CD4-positive, CD25-positive, alpha-beta regulatory T cell (primary cell): ENCODE data around the gene IRS1. TPM values are rescaled to one million over a fixed set of nuclear protein-coding genes. Genes with fewer than 3 reads are reported as not detected.

ENCODE experiments used
- ATAC-seq, 2 donors: fragments of 150-1000 bp; cut with Tn5 transposase; one replicate each; pipeline ENCODE4 v1.10.0; 2021; ENCODE audit warnings: low read depth in 2 of 2, moderate number of reproducible peaks in 2 of 2, moderate library complexity in 1 of 2
- DNase-seq, 3 donors: peaks; one replicate each; pipeline versions ENCODE4 v3.0.0 to v3.0.0-alpha.2; 2012 to 2022; ENCODE audit warnings: mixed read lengths in 1 of 3
- H3K27ac ChIP-seq: one replicate; pipeline ENCODE4 v1.7.0; 2013; ENCODE audit warnings: mild to moderate bottlenecking, low read length; ENCODE audit not compliant: insufficient read depth, poor library complexity, severe bottlenecking
- H3K27me3 ChIP-seq: one replicate; pipeline ENCODE4 v1.7.0; 2013; ENCODE audit warnings: low read length; ENCODE audit not compliant: control insufficient read depth, insufficient read depth
- H3K36me3 ChIP-seq: one replicate; pipeline ENCODE4 v1.7.0; 2013; ENCODE audit warnings: mild to moderate bottlenecking, low read length, moderate library complexity; ENCODE audit not compliant: control insufficient read depth, insufficient read depth
- H3K4me1 ChIP-seq: 2 replicates; pipeline ENCODE4 v1.7.0; 2013; ENCODE audit warnings: mild to moderate bottlenecking, low read length; ENCODE audit not compliant: insufficient read depth, control insufficient read depth, poor library complexity, severe bottlenecking
- H3K4me3 ChIP-seq: one replicate; pipeline ENCODE4 v1.7.0; 2013; ENCODE audit warnings: low read depth, mild to moderate bottlenecking, low read length, moderate library complexity
- H3K9me3 ChIP-seq, 2 experiments: 1 replicate in 1 of 2; 2 replicates in 1 of 2; pipeline ENCODE4 v1.7.0; 2013; ENCODE audit warnings: low read length in 2 of 2, mild to moderate bottlenecking in 1 of 2, moderate library complexity in 1 of 2; ENCODE audit not compliant: control insufficient read depth in 2 of 2
- H3K27ac Mint-ChIP-seq, 3 donors: one replicate each; pipeline ENCODE4 v1.8.0; 2020 to 2022; ENCODE audit warnings: mild to moderate bottlenecking in 3 of 3, mixed read lengths in 3 of 3, moderate library complexity in 2 of 3
- H3K27me3 Mint-ChIP-seq: one replicate; pipeline ENCODE4 v1.8.0; 2022; ENCODE audit warnings: mild to moderate bottlenecking, mixed read lengths
- H3K36me3 Mint-ChIP-seq: one replicate; pipeline ENCODE4 v1.8.0; 2020; ENCODE audit warnings: mixed read lengths
- H3K4me1 Mint-ChIP-seq, 4 donors: one replicate each; pipeline ENCODE4 v1.8.0; 2020 to 2022; ENCODE audit warnings: mixed read lengths in 4 of 4, mild to moderate bottlenecking in 1 of 4
- H3K4me3 Mint-ChIP-seq, 4 donors: one replicate each; pipeline ENCODE4 v1.8.0; 2020 to 2022; ENCODE audit warnings: mild to moderate bottlenecking in 4 of 4, mixed read lengths in 4 of 4, moderate library complexity in 3 of 4
- H3K9me3 Mint-ChIP-seq, 7 donors: one replicate each; pipeline ENCODE4 v1.8.0; 2020 to 2022; ENCODE audit warnings: mixed read lengths in 7 of 7, mild to moderate bottlenecking in 3 of 7, moderate library complexity in 2 of 7
- polyA plus RNA-seq, 4 donors: library from polyadenylated mRNA; unstranded; fragments of 300-500 nt; fragmentation: Illumina TruSeq; gene quantifications; one replicate each; pipeline ENCODE4 v1.2.3, GENCODE V29; 2021
- total RNA-seq: library from RNA; stranded (reverse); gene quantifications from one replicate; pipeline ENCODE4 v1.2.3, GENCODE V29; 2022

Gene IRS1
- total and polyA plus RNA-seq, 5 donors from 2014 or later = 0.05 to 3.5 (median 0.15) TPM; not detected in 1

GRCh38 chr2:226839161-226839560, 39.5 kb upstream of the IRS1 start:
- Histone ChIP-seq H3K36me3 (no peaks in the 10 kb centered on the region), H3K4me1 (peaks cover 60% of the 10 kb centered on the region), H3K4me3 (peak overlapping the region; percentile 98), H3K27me3 (no peaks in the 10 kb centered on the region), H3K27ac (peak overlapping the region; percentile 100), H3K9me3 (no peaks in the 10 kb centered on the region)
- ATAC-seq (no peak), DNase-seq (peak in 2 of 3 donors; percentile 41 to 47)
- Mint-ChIP-seq H3K4me3 (peak overlapping the region; percentile 80 to 93 (median 88)), H3K4me1 (peaks cover 43 to 91% (median 66%) of the 10 kb centered on the region in 4 donors), H3K27ac (peak overlapping the region; percentile 99 to 100 (median 100)), H3K36me3 (peaks cover 20% of the 10 kb centered on the region), H3K9me3 (peaks cover 0 to 2% (median 0%) of the 10 kb centered on the region in 7 donors), H3K27me3 (no peaks in the 10 kb centered on the region)

GRCh38 chr2:226838722-226839121, 39.1 kb upstream of the IRS1 start:
- ATAC-seq (no peak), DNase-seq (peak in 1 of 3 donors; percentile 43)
- peaks cover 63% of the 10 kb centered on the region for H3K4me1 ChIP-seq
- Mint-ChIP-seq H3K9me3 (peaks cover 0 to 2% (median 0%) of the 10 kb centered on the region in 7 donors), H3K4me3 (peak overlapping the region; percentile 80 to 93 (median 88)), H3K4me1 (peaks cover 47 to 92% (median 69%) of the 10 kb centered on the region in 4 donors), H3K36me3 (peaks cover 20% of the 10 kb centered on the region), H3K27me3 (no peaks in the 10 kb centered on the region), H3K27ac (peak overlapping the region; percentile 99 to 100 (median 100))
- H3K4me3 ChIP-seq = peak overlapping the region; percentile 98
- no peaks in the 10 kb centered on the region for H3K9me3 ChIP-seq
- H3K36me3 ChIP-seq = no peaks in the 10 kb centered on the region
- peak overlapping the region; percentile 100 for H3K27ac ChIP-seq
- H3K27me3 ChIP-seq = no peaks in the 10 kb centered on the region

GRCh38 chr2:226837787-226838603, 38.4 kb upstream of the IRS1 start:
- peaks cover 14% of the 10 kb centered on the region for H3K36me3 Mint-ChIP-seq
- ATAC-seq (no peak), DNase-seq (peak in 2 of 3 donors; percentile 23 to 64)
- peak overlapping the region; percentile 99 to 100 (median 100) for H3K27ac Mint-ChIP-seq
- H3K4me3 Mint-ChIP-seq = peak overlapping the region; percentile 92 to 98 (median 98)
- Histone ChIP-seq H3K27ac (peak overlapping the region; percentile 100), H3K27me3 (no peaks in the 10 kb centered on the region), H3K4me1 (peaks cover 63% of the 10 kb centered on the region), H3K36me3 (no peaks in the 10 kb centered on the region), H3K4me3 (peak overlapping the region; percentile 98), H3K9me3 (no peaks in the 10 kb centered on the region)
- H3K4me1 Mint-ChIP-seq = peaks cover 47 to 90% (median 69%) of the 10 kb centered on the region in 4 donors
- no peaks in the 10 kb centered on the region for H3K27me3 Mint-ChIP-seq
- H3K9me3 Mint-ChIP-seq = peaks cover 0 to 2% (median 0%) of the 10 kb centered on the region in 7 donors

GRCh38 chr2:226837334-226837733, 37.7 kb upstream of the IRS1 start:
- Mint-ChIP-seq H3K4me1 (peaks cover 47 to 84% (median 66%) of the 10 kb centered on the region in 4 donors), H3K4me3 (peak overlapping the region; percentile 92 to 98 (median 98)), H3K27me3 (no peaks in the 10 kb centered on the region), H3K36me3 (peaks cover 8% of the 10 kb centered on the region), H3K9me3 (no peaks in the 10 kb centered on the region), H3K27ac (peak overlapping the region; percentile 99 to 100 (median 100))
- Histone ChIP-seq H3K9me3 (no peaks in the 10 kb centered on the region), H3K36me3 (peaks cover 2% of the 10 kb centered on the region), H3K4me1 (peaks cover 63% of the 10 kb centered on the region), H3K27me3 (no peaks in the 10 kb centered on the region), H3K4me3 (peak overlapping the region; percentile 98), H3K27ac (peak overlapping the region; percentile 100)
- DNase-seq = no peak
- no peak for ATAC-seq

- Mint-ChIP-seq H3K36me3 (peaks cover 11% of the 10 kb centered on the region), H3K4me1 (peaks cover 47 to 79% (median 60%) of the 10 kb centered on the region in 4 donors), H3K27ac (peak overlapping the region; percentile 99 to 100 (median 100)), H3K4me3 (peak overlapping the region; percentile 92 to 98 (median 98)), H3K9me3 (no peaks in the 10 kb centered on the region), H3K27me3 (no peaks in the 10 kb centered on the region)
- peaks cover 63% of the 10 kb centered on the region for H3K4me1 ChIP-seq
- peak overlapping the region; percentile 98 for H3K4me3 ChIP-seq
- no peak for DNase-seq
- no peak for ATAC-seq
- no peaks in the 10 kb centered on the region for H3K9me3 ChIP-seq
- peaks cover 3% of the 10 kb centered on the region for H3K36me3 ChIP-seq
- H3K27me3 ChIP-seq = no peaks in the 10 kb centered on the region
- H3K27ac ChIP-seq = peak overlapping the region; percentile 100
These were observed 36.9 kb upstream of the IRS1 start for GRCh38 chr2:226836548-226836885.

- Histone ChIP-seq H3K4me3 (peak within 1 kb of the TSS; percentile 98), H3K27me3 (no peaks in the 10 kb centered on the region), H3K4me1 (peaks cover 63% of the 10 kb centered on the region), H3K27ac (peak within 1 kb of the TSS; percentile 100), H3K9me3 (no peaks in the 10 kb centered on the region), H3K36me3 (peaks cover 3% of the 10 kb centered on the region)
- H3K36me3 Mint-ChIP-seq = peaks cover 14% of the 10 kb centered on the region
- peak within 1 kb of the TSS; percentile 99 to 100 (median 100) for H3K27ac Mint-ChIP-seq
- peak within 1 kb of the TSS; percentile 92 to 98 (median 98) for H3K4me3 Mint-ChIP-seq
- H3K27me3 Mint-ChIP-seq = no peaks in the 10 kb centered on the region
- peaks cover 47 to 77% (median 57%) of the 10 kb centered on the region in 4 donors for H3K4me1 Mint-ChIP-seq
- ATAC-seq (peak; percentile 85 to 90), DNase-seq (peak; percentile 89 to 98 (median 94))
- no peaks in the 10 kb centered on the region for H3K9me3 Mint-ChIP-seq
These were observed 36.4 kb upstream of the IRS1 start, which contains the start of gene RHBDD1 for GRCh38 chr2:226835796-226836547. Gene RHBDD1 (plus strand): TSS chr2:226836054. CDS start chr2:226864694, 28,640 bp downstream.

- peak overlapping the region; percentile 99 to 100 (median 100) for H3K27ac Mint-ChIP-seq
- peaks cover 16% of the 10 kb centered on the region for H3K36me3 Mint-ChIP-seq
- H3K27me3 Mint-ChIP-seq = no peaks in the 10 kb centered on the region
- Histone ChIP-seq H3K27me3 (no peaks in the 10 kb centered on the region), H3K4me3 (peak overlapping the region; percentile 75), H3K4me1 (peaks cover 58% of the 10 kb centered on the region), H3K27ac (peak overlapping the region; percentile 100), H3K36me3 (peaks cover 3% of the 10 kb centered on the region), H3K9me3 (no peaks in the 10 kb centered on the region)
- no peaks in the 10 kb centered on the region for H3K9me3 Mint-ChIP-seq
- H3K4me3 Mint-ChIP-seq = peak overlapping the region; percentile 92 to 98 (median 98)
- peak; percentile 4 to 7 for ATAC-seq
- peaks cover 47 to 74% (median 54%) of the 10 kb centered on the region in 4 donors for H3K4me1 Mint-ChIP-seq
- peak in 1 of 3 donors; percentile 32 for DNase-seq
These were observed 35.8 kb upstream of the IRS1 start for GRCh38 chr2:226835420-226835795.
